ENCODE data around the gene NDUFAF8.
"Not testable (repeated sequence)": the region's sequence is repeated elsewhere in the genome, so short reads cannot be mapped to it uniquely, and the experiment has no call there.

The NDUFAF8 gene

DNA sequence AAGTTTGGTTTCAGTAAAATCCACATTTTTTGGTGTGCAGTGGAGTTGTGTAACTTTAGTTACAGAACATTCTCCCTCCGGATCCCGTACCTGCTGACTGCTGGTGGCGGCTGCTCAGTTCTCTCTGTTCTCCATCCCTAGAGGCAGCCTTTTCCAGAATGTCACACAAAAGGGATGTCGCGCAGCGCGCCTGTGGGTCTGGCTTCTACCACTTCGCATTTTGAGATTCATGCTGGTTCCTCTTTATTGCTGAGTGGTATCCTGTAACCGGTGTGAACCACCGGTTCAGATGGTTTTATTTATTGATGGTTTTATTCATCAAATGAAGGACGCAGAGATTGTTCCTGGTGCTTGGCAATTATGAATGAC is 15.4 kb upstream of the NDUFAF8 start:
- no peak for DNase-seq

DNA sequence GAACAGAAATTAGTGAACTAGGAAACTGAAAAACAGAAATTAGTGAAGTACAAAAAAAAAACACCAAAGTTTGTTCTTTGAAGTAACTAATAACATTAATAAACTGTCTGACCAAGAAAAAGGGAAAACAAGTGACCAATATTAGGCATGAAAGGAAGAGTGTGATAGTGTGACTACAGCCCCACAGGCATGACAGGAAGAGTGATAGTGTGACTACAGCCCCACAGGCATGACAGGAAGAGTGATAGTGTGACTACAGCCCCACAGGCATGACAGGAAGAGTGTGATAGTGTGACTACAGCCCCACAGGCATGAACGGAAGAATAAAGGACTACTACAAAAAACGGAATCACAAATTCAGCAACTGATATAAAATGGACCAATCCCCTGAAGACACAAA is 11.5 kb upstream of the NDUFAF8 start:
- not testable (repeated sequence) for DNase-seq

DNA sequence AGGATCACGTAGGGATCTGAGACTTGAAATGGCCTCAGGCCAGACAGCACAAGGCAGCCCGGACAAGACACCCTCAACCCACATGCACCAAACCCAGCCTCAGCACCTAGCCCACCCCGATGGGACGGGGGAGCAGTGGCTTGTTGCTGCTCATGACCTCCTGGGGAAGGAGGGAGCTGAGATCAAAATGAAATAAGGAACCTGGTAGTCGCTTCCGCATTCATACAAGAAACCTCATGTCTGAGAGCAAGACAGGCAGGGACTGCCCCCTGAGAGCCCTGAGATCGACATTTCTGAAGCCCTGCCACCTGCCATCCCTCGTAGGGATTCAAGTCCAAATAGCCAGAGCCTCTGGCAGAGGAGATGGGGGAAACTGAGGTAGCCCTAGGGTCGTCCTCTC is 10.7 kb upstream of the NDUFAF8 start:
- peak in 1 of 2 donors; percentile 36 for DNase-seq

DNA sequence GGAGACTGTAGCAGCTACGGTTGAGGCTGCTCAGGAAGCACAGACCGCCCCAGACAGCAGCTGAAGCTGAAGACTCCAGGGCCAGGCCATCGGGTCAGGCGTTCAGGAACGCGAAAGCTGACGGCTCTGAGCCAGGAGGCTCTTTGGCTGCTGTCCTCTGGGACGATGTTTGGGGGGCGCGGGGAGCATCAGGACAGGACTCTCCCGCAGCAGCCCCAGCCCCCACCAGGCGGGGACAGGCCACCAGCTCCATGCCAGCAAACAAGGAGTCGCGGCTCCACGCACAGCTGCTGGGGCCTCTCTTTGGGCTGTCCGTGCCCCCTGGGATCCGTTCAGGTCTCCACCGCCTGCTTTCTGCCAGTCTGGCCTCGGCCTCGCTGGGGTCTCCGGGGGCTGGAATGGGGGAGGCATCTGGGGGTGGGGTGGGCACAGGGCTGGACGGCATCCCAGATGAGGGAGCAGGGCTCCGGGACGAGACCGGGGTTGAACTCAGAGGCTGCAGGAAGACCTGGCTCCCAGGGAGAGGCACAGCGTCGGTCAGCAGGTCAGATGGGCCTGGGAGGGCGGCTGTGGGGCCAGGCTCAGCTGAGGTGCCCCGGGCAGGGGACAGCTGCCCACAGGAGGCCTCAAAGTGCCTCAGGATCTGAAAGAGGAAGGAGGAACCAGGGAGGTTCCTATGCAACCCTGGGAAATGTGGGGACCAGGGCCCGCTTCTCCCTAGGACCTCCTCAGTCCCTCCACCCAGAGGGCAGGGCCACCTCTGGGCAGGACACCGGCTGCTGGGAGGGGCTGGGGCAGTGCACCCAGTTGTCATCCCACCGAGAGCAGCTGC is 10.1 kb upstream of the NDUFAF8 start:
- no peak for DNase-seq

DNA sequence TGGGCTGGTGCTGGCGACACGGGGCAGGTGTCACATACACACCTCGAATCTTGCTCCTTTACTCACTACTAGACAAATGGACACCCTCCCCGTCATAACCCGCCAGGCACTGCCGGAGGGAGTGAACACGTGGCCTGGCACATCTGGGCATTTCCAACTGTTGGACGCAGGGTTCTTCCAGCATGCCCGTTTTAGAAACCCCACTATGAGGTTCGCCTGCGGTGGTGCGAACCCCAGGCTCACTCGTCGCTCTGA is 9.5 kb upstream of the NDUFAF8 start:
- DNase-seq, result no peak

DNA sequence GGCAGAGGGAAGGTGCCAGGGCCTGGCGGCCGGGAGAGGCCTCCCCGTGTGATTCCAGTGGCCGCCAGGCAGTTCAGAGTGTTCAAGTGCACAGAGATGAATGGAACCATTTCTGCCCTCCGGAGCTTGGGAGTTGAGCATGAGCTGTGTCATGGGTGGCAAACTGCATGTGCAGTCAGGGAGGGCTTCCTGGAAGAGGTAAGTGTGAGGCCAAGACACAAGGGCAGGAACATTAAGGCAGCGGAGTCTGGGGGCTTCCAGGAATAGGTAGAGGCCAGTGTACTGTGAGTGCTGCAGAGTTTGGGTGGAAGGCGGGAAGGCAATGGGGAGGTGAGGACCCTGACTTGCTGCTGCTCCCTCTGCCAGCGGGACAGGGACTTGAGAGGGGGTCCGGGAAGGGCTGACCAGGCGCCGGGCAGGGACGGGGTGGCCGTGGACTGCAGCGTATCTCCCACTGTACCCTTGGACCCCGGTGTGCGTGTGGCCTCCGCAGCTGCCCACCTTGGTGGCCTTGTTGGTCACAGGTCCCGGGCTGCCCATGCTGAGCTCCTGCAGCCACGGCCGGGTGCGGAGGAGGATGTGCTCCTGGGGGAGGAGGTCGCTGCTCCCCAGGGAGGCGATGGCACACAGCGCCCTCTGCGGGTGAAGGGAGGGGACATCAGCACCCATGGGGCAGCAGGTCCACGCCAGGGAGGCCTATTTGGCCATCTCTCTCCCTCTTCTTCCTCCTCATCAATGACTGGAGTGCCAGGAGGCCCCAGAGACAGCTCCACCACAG is 8.9 kb upstream of the NDUFAF8 start:
- no peak for DNase-seq

DNA sequence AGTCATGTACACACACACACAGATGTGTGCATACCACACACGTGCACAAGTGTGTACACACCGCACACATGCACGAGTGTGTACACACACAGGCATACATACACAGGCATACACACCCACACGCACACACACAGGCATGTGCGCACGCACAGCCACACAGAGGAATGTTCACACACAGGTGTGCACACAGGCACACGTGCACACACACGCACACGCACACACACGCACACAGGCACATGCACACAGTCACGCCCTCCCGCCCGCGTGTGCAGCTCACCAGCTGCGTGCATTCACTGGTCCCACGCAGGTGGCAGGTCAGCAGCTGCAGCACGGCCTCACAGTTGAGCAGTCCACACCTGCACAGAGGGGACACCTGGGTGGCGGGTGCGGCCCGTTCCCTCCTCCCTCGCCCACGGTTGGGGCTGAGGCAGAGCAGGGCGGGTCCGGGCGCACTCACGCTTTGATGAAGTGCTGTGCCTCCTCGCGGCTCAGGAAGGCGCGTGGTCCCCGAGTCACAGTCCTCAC is 7.9 kb upstream of the NDUFAF8 start:
- no peak for DNase-seq

DNA sequence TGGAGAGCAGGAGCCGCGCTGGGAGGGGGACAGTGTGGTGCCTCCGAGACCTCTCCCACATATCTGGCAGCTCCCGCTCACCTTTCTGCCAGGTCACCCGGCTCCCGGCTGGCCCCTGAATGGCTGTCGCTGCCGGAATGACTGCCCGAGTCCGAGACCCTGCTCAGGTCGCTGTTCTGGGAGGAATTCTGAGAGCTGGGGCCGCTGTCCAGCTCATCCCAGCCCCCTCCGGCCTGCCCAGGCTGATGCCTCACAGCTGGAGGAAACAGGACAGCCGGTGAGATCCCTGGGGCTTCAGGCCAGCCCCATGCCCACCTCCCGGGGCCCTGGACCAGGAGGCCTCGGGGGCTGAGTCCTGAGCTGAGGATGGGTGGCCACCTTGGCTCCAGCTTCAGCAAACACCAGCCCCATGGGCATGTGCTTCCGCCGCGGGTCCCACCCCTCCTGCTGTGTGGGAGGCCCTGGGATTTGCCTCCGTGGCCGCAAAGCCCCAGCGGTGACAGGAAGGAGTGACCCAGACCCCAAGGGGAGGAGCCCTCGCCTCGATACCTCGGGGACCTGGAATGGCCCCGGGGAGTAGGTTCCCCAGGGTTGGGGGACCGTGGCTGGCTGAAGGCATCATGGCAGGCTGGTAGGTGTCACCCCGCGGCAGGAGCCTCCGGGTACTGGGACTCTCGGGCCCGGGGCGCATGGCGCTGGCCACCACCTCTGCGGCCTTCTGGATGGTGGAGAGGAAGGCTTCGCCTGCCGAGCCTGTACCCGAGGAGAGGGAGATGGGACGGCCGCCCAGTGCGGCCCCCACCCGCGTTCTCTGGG is 7.1 kb upstream of the NDUFAF8 start:
- no peak for DNase-seq

DNA sequence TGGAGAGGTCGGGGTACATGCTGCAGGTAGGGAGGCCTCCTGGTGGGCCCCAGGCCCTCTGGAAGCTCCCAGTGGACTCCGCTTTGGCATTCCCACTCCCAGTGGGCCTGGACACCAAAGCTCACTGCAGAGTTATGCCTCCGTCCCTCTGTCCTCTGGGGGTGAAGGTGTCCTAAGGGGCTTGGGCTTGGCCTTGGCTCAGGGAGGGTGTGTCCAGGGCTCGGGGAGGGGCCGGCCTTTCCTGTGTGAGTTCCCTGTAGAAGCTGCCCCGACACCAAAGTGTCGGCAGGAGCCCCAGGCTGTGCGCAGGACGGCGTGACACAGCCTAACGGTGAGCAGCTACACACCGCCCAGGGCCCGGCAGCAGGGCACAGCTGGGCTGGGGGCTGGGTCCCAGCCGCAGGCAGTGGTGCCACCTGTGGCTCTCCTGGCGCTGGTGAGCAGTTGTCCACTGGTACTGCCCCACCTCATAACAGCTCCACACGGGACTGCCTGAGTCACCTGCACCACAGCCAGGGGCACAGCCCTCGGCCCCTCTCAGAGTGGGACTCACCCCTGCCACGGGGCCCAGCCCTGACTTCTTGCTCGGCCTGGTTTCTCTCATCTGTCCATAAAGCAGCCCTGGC is 6.4 kb upstream of the NDUFAF8 start:
- DNase-seq, result no peak

DNA sequence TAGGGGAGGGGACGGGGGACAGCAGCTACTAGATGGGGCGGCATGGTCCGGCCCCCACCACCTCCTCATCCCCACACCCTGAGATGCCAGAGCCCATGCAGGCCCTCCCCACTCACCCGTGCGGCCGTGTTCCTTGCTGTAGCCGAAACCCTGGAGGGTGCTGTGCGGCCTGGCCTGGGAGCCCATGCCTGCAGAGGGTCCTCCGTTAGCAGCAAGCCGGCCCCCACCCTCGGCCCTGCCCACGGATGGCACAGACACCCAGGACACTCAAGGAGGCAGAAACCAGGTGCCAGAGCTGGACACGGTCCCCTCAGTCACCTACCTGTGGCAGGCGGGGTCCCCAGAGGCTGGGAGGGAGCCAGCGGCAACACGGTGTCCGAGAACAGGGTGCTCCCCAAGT is 5.8 kb upstream of the NDUFAF8 start:
- no peak for DNase-seq

DNA sequence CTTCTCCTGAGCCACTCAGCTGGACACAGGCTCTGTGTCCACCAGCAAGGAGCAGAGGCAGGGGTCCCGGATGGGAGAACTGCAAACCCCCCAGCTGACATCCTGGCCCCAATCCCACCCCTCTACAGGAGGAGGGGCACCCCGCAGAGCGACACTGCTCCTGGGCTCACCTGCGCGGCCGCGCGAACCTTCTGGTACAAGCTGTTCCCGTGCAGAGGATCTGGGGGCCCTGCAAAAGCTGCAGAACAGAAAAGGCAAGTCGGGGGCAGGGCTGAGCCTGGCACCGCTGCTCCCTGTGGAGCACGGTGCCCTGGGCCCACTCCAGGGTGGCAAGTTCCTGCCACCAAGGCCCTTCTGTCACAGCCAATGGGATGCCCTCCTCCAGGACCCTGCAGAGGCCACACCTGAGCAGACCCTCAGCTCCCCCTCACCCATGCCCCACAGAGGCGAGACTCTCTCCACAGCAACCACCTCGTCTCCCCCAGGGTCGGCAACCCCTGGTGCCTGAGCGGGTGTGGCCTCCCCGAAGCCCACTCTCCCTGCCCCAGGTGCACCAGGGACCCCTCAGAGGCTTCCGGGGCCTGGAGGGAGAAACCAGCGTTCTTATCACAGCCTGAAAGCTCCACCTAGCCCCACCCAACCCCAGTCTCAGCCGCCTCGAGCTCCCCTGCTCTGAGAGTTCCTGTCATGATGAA is 5.2 kb upstream of the NDUFAF8 start:
- no peak for DNase-seq

DNA sequence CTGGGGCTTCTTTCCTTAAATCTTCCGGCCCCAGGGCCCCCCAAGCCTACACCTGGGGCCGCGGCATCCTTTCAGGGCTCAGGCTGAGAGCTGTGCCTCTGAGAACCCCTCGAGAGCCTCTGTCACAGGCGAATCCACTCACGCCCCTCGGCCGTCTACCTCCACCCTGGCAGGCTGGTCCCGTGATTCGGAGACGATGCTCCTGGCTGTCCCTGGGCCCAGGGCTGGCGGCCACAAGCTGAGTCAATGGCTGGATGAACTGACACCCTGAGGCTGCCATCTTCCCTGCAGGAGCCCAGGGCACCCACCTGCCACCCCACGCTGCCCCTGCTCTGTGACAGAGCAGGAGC is 4.6 kb upstream of the NDUFAF8 start:
- no peak for DNase-seq

DNA sequence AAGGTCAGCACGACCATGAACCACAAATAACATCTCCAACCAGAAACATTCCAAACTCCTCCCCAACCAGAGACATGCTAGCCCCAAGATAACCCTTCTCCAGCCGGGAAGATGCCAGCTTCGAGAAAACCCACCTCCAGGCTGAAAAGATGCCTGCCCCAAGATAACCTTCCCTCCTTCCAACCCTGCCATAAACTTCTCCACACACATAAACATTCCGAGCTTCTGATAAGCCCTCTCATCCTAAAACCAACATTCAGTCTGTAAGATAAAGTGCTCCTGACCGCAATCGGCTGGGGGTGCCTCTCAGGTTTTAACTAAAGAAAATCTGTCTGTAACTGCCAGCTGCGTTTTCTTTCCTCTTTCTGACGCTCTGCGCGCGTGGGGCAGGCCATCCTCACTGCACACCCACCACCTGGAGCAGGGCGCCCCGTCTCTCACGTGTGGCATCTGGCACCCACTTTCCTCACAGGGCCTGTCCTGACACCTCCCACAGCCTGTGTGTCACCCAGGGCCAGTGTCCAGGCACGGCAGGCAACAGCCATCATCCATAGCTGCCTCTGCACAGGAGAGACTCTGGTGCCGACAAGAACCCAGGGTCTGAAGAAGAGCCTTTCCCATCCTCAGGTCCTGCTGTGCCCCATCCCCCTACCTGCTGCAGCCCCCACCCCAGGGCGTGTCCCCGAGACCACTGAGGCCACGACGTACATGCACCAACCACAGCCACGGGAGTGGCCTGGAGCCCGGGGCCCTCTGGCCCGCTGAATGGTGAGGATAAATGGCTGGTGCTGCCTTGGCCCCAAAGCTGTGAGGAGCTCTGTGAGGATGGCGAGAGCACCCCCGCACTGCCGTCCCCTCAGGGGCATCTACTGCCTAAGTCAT is 3.9 kb upstream of the NDUFAF8 start:
- DNase-seq, result no peak

DNA sequence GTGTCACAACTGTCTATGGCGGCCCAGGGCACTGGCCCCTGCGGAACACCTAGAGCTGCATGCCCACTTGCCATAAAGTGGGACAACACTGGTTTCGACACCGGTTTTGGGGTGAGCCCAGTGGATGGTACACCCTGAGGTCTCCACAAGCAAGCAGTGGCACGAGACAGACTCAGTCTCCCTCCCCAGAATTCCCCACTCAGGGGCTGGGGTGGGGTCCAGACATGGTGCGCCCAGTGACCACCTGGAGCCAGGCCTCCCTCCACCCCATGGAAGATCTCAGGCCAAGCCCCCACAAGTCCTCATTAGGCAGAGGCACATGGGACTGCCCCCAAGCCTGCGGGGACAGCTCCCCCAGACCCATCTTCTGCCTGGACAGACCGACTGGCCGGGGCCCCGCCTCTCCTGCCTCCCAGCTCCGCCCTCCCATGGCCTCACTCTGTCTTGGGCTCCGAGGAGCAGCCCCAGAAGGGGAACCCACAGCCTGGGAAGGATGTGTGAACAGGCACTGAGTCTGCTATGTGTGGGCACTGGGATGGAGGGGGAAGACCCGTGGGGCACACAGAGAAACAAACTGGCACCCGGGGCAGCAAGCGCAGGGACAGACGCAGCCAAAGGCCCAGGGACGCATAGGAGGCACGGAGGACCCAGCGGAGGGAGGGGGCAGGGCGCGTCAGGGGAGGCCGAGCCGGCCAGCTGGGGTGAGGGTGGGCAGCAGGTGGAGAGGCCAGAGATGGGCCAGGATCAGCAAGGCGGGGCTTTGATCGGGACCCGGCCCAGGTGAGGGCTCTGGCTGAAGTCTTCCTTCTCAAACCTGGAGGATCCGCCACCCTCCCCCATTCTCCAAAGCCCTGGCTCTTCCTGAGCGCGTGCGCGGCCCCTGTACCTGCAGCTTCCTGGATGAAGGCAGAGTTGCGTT is 3.0 kb upstream of the NDUFAF8 start:
- no peak for DNase-seq

DNA sequence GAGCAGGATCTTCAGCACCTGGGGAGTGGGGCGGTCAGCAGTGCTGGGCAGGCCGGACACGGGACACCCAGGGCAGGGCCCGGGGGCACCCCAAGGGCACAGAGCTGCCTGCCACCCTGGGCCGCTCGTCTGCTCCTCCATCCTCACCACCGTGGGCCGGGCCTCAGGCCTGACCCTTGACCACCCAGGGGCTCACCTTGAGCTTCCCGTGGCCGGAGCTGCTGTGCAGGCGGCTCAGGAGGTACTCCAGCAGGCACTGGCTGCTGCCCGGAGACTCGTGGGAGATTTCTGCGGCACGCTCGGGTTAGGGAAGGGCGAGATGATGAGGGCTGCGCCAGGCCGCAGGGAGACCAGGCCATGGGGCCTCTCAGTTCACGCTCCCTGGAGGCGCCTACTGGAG is 2.3 kb upstream of the NDUFAF8 start:
- DNase-seq, result no peak

DNA sequence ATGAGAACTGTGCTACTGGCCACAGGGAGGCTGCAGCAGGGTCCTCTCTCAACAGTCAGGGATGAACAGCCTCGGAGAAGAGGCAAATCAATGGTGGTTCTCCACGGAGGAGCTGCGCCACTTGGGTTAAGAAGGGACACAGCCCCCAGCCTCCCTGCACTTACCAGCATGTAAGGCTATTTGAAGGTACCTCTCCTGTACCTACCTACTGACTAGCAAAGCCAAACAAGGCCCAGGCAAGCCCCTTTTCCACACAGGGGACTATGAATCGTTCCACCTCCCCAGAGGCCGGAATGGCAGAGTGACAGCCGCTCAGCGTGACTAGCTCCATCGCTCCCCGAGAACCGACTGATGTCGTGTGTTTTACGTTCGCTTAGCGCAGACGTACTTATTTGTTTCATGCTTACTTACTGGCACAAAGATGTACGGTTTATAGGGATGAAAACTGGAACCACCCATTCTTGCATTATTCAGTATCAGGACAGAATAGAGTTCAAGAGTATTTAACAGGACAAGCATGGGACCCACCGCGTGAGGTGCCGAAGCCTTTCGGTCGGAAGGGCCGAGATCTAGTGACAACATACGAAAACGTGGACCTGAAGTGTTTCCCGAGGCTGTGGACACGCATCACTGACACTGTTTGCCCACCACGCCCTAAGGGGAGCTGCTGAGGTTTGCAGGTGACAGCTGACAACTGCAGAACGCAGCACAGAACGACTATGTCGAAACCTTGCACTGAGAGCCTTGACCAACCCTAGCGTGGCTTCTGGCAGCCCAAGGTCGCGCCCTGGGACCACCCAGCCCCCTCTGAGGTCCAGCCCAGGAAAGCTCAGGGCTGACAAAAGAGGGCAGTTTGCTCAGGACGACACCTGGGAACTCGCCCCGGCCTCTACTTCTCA is 1.3 kb upstream of the NDUFAF8 start:
- DNase-seq, result no peak

DNA sequence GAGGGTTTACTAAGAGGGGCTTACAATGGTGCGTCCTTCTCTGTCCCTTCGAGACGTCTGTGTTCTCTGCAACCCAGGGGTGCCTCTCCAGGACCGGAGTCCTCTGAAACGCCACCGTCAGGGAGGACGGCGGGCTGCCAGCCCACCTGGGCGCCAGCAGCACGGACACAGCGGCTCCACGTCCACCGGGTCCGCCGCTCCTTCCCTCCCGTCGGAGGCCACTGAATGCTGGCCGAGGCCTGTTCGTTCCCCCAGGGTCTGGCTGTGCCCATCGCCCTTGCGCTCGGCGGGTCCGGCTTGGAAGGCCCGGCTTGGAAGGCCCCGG is 666 bp upstream of the NDUFAF8 start:
- no peak for DNase-seq

DNA sequence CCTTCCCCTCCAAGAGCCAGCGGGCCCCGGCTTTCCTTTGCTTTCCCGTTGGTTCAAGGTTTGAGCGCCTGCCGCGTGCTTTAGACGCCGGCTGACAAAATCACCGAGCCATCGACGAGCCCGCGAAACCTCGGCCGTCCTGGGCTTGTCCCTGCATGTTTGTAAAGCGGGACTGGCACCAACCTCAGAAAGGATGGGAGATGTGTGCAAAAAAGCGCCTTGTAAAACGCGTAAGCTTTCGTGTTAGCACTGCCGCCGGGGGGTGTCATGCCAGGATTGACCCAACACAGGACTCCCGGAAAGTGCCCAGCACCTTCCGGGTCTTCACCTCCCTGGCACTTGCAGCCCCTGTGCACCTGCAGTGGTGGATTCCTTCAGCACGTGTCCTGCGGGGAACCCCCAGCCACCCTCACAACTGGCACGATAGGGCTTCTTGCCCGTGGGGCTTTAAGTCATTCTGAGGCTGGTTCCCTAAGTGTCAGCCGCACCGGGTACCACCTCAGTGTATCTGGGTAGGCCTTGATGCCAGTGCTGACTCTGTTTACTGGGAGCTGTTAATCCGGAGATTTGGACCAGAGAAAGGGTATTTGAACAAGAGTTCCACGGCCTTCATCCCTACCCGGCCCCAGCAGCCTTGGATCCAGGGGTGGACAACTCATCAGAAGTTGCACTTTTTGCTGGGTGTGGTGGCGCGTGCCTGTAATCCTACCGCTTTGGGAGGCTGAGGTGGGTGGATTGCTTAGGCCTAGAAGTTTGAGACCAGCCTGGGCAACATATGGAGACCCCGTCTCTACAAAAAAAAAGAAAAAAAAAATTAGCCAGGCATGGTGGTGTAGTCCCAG is 817 bp downstream of the NDUFAF8 start:
- DNase-seq, result peak; percentile 35 to 39

DNA sequence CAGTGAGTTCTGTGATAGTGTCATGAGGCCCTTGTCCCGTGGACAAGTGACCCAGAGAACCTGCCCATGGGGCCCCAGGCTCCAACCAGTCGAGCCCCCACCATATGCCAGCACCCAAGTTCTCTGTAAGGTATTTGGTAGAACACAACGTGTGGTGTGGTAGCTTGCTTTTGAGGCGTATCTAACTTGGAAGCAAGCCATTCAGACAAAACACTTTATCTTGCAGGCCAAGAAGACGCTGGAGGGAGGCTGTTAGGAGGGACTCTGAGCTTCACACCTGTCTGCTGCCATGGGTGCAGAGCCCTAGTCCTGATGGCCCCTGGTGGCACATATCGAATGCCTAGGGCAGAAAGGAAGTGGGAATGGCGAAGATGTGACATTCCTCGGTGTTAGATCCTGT is 1.6 kb downstream of the NDUFAF8 start:
- no peak for DNase-seq

Data from CD4-positive, alpha-beta T cell treated with Interleukin-4 for 1 hour (primary cell).